ENCODE measurements around the gene SHISA9. TPM values are rescaled to one million over a fixed set of nuclear protein-coding genes. Genes with fewer than 3 reads are reported as not detected.

Gene SHISA9
- total RNA-seq, 1 experiment from 2014 or later, result not detected

DNA sequence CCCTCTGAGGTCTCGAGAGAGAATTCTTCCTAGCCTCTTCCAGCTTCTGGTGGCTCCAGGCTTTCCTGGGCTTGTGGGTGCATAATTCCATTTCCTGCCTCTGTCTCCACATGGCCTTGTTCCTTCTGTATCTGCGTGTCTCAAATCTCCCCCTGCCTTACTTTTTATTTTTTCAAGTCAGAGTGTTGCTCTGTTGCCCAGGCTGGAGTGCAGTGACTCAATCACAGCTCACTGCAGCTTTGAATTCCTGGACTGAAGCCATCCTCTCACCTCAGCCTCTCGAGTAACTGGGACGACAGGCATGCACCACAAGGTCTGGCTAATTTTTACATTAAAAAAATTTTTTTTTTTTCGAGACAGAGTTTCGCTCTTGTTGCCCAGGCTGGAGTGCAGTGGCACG lies 120.6 kb downstream of the SHISA9 start:
- DNase-seq (ENCODE audit: low read depth, low spot score), result no peak
- ATAC-seq, result no peak
- Histone ChIP-seq H3K9ac (ENCODE audit: low read length) (no peak overlapping the region), H3K27ac (ENCODE audit: low read depth, low read length) (no peak overlapping the region), H3K9me3 (ENCODE audit: control insufficient read depth in 1 of 2, insufficient read depth in 1 of 2, low read depth in 1 of 2, low read length in 2 of 2) (no peaks in the 10 kb centered on the region), H3K36me3 (ENCODE audit: control insufficient read depth in 1 of 2, insufficient read depth in 2 of 2, low read length in 2 of 2) (no peaks in the 10 kb centered on the region), H3K79me2 (ENCODE audit: insufficient read depth, low read length) (no peaks in the 10 kb centered on the region), H3K4me1 (ENCODE audit: control insufficient read depth in 1 of 2, insufficient read depth in 2 of 2, low read length in 2 of 2) (no peaks in the 10 kb centered on the region), H3K9me2 (ENCODE audit: insufficient read depth) (no peaks in the 10 kb centered on the region), H3K4me3 (replicated peaks in 1 of 2; ENCODE audit: low read depth in 1 of 2, low read length in 2 of 2) (no peak overlapping the region), H4K20me1 (ENCODE audit: insufficient read depth) (no peaks in the 10 kb centered on the region), H2AFZ (ENCODE audit: low read depth, low read length, poor library complexity, severe bottlenecking) (no peak overlapping the region), H3K4me2 (ENCODE audit: low read length) (no peak overlapping the region), H3K27me3 (ENCODE audit: insufficient read depth, low read length) (peaks cover 3% of the 10 kb centered on the region; the same call in 1 of the 2 replicates)
- TF ChIP-seq, protein P1, sequence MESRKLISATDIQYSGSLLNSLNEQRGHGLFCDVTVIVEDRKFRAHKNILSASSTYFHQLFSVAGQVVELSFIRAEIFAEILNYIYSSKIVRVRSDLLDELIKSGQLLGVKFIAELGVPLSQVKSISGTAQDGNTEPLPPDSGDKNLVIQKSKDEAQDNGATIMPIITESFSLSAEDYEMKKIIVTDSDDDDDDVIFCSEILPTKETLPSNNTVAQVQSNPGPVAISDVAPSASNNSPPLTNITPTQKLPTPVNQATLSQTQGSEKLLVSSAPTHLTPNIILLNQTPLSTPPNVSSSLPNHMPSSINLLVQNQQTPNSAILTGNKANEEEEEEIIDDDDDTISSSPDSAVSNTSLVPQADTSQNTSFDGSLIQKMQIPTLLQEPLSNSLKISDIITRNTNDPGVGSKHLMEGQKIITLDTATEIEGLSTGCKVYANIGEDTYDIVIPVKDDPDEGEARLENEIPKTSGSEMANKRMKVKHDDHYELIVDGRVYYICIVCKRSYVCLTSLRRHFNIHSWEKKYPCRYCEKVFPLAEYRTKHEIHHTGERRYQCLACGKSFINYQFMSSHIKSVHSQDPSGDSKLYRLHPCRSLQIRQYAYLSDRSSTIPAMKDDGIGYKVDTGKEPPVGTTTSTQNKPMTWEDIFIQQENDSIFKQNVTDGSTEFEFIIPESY (IDR thresholded peaks at IDR 0.05; ENCODE audit: extremely low read depth, insufficient replicate concordance, low read length), result no peak
- TF ChIP-seq ZNF274 (IDR thresholded peaks at IDR 0.05; ENCODE audit: low read depth, low read length), result no peak
- TF ChIP-seq ELF1 (IDR thresholded peaks at IDR 0.05; ENCODE audit: borderline replicate concordance, low read depth), result no peak
- no peak for TF ChIP-seq RAD21 (IDR thresholded peaks at IDR 0.05; ENCODE audit: low read depth)
- no peak for TF ChIP-seq JUND (IDR thresholded peaks at IDR 0.05)
- no peak for TF ChIP-seq YY1 (IDR thresholded peaks at IDR 0.05; ENCODE audit: extremely low read depth, insufficient replicate concordance, low read depth, low read length)
- no peak for TF ChIP-seq SIN3A (IDR thresholded peaks at IDR 0.05; ENCODE audit: low read depth)
- no peak for TF ChIP-seq POLR2AphosphoS5 (IDR thresholded peaks at IDR 0.05; ENCODE audit: low read depth, low read length)
- BruUV-seq (replicated peaks), result no TSS peak
- CTCF ChIA-PET, result no interaction called here
- intact Hi-C loops (cut with micrococcal nuclease), result no loop called here
- RAD21 ChIA-PET (ENCODE audit: low non-redundant PET in 1 of 2, low total read pairs in 2 of 2, uncharacterized antibody in 2 of 2, unreplicated experiment in 2 of 2), result no interaction called here
- POLR2A ChIA-PET, result no interaction called here

DNA sequence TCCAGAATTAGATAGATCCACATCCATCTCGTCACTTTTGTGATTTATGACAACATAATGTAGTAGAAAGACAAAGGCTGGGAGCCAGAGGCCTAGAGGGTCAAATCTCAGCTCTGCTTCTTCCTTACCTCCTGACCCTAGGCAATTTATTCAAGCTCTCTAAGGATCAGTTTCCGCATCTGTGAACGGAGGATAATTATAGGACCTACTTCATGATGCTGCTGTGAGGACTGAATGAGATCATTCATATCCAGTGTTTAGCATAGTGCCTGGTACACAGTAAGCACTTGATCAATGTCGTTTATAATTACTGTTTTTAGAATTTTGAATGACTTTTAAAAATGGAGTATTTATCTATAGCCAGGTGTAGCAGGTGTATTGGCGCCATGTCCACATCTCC lies 128.4 kb downstream of the SHISA9 start:
- H3K27ac ChIP-seq (ENCODE audit: low read depth, low read length), result no peak overlapping the region
- ChIA-PET POLR2A (no interaction called here), CTCF (no interaction called here), RAD21 (ENCODE audit: low non-redundant PET in 1 of 2, low total read pairs in 2 of 2, uncharacterized antibody in 2 of 2, unreplicated experiment in 2 of 2) (no interaction called here)
- no peak overlapping the region for H3K4me3 ChIP-seq (replicated peaks in 1 of 2; ENCODE audit: low read depth in 1 of 2, low read length in 2 of 2)
- H3K79me2 ChIP-seq (ENCODE audit: insufficient read depth, low read length), result no peaks in the 10 kb centered on the region
- no peak overlapping the region for H2AFZ ChIP-seq (ENCODE audit: low read depth, low read length, poor library complexity, severe bottlenecking)
- H3K4me1 ChIP-seq (ENCODE audit: control insufficient read depth in 1 of 2, insufficient read depth in 2 of 2, low read length in 2 of 2), result no peaks in the 10 kb centered on the region
- H3K9ac ChIP-seq (ENCODE audit: low read length), result no peak overlapping the region
- intact Hi-C loops (cut with micrococcal nuclease), result no loop called here
- no peaks in the 10 kb centered on the region for H3K27me3 ChIP-seq (ENCODE audit: insufficient read depth, low read length)
- no peaks in the 10 kb centered on the region for H3K36me3 ChIP-seq (ENCODE audit: control insufficient read depth in 1 of 2, insufficient read depth in 2 of 2, low read length in 2 of 2)
- H3K9me3 ChIP-seq (ENCODE audit: control insufficient read depth in 1 of 2, insufficient read depth in 1 of 2, low read depth in 1 of 2, low read length in 2 of 2), result no peaks in the 10 kb centered on the region
- H4K20me1 ChIP-seq (ENCODE audit: insufficient read depth), result no peaks in the 10 kb centered on the region
- no peaks in the 10 kb centered on the region for H3K9me2 ChIP-seq (ENCODE audit: insufficient read depth)
- H3K4me2 ChIP-seq (ENCODE audit: low read length), result no peak overlapping the region
- ATAC-seq, result no peak
- no peak for DNase-seq (ENCODE audit: low read depth, low spot score)
- no TSS peak for BruUV-seq (replicated peaks)
- TF ChIP-seq ZNF274 (IDR thresholded peaks at IDR 0.05; ENCODE audit: low read depth, low read length) (no peak), CBX3 (IDR thresholded peaks at IDR 0.05; ENCODE audit: low read depth) (no peak), FOSL1 (IDR thresholded peaks at IDR 0.05; ENCODE audit: low read depth) (no peak), SIN3A (IDR thresholded peaks at IDR 0.05; ENCODE audit: low read depth) (no peak)
- TF ChIP-seq, protein P2, sequence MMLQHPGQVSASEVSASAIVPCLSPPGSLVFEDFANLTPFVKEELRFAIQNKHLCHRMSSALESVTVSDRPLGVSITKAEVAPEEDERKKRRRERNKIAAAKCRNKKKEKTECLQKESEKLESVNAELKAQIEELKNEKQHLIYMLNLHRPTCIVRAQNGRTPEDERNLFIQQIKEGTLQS (IDR thresholded peaks at IDR 0.05), result no peak
- TF ChIP-seq, protein P3, sequence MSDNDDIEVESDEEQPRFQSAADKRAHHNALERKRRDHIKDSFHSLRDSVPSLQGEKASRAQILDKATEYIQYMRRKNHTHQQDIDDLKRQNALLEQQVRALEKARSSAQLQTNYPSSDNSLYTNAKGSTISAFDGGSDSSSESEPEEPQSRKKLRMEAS (IDR thresholded peaks at IDR 0.05), result no peak
- TF ChIP-seq, protein P1 (IDR thresholded peaks at IDR 0.05; ENCODE audit: extremely low read depth, insufficient replicate concordance, low read length), result no peak
